ENCODE measurements around the gene TLDC2.

DNA sequence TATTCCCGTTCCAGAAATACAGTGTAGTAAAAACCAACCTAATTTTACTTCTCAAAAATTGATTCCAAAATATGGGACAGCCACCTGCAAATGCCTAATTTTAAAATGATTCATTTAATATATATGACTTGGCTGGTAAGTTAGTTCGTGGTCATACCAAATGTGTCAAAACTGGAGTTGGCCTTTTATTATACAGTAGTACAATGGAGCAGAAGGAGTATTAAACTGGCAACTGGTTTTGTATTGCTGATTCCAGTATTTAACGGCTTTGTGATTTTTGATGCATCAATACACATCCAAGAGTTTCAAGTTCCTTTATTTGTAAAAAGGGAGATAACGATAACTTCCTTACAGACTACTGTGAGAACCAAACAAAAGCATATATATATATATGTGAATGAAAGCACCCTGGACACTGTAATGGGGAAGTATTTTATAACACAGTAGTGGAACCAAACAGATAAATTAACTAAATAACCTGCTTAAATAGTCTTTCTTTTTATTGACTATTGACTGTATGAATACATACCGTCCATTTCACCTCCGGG, 50.8 kb downstream of the TLDC2 start:
- TF ChIP-seq, protein P1, sequence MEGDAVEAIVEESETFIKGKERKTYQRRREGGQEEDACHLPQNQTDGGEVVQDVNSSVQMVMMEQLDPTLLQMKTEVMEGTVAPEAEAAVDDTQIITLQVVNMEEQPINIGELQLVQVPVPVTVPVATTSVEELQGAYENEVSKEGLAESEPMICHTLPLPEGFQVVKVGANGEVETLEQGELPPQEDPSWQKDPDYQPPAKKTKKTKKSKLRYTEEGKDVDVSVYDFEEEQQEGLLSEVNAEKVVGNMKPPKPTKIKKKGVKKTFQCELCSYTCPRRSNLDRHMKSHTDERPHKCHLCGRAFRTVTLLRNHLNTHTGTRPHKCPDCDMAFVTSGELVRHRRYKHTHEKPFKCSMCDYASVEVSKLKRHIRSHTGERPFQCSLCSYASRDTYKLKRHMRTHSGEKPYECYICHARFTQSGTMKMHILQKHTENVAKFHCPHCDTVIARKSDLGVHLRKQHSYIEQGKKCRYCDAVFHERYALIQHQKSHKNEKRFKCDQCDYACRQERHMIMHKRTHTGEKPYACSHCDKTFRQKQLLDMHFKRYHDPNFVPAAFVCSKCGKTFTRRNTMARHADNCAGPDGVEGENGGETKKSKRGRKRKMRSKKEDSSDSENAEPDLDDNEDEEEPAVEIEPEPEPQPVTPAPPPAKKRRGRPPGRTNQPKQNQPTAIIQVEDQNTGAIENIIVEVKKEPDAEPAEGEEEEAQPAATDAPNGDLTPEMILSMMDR (IDR thresholded peaks at IDR 0.05; ENCODE audit: poor library complexity) = no peak
- no peak for TF ChIP-seq EZH2phosphoT487 (IDR thresholded peaks at IDR 0.05; ENCODE audit: low read depth, severe bottlenecking, unreplicated experiment)

Data from hepatocyte (in vitro differentiated cells).